Endothelial cell of umbilical vein (primary cell): ENCODE results near the gene RBM33. TPM values are rescaled to one million over a fixed set of nuclear protein-coding genes. Genes with fewer than 3 reads are reported as not detected.

Experiments
- BruUV-seq: library from RNA; stranded (reverse); fragments of 400-500 nt; replicated peaks from 2 replicates; lab custom pipeline; 2021; lab: Mats Ljungman, UMichigan
- CTCF ChIA-PET: fragments of 300-600, 350-600 bp; sonication (Branson Sonifier 250); formaldehyde crosslinking; loops from one replicate; lab custom pipeline; 2021; ENCODE audit warnings: antibody characterized with exemption, inconsistent platforms; lab: Charles Lee
- POLR2A ChIA-PET: fragments of 300-600, 350-600 bp; sonication (Branson Sonifier 250); formaldehyde crosslinking; loops from one replicate; lab custom pipeline; 2021; ENCODE audit warnings: antibody characterized with exemption, inconsistent platforms; lab: Charles Lee
- DNase-seq: peaks from one replicate; pipeline ENCODE4 v3.0.0-alpha.2; 2011; ENCODE audit warnings: low read depth, low spot score
- FAIRE-seq: peaks from 2 replicates; lab custom pipeline; 2011; peaks lifted over from hg19 to GRCh38; lab: Jason Lieb, UNC
- H2AFZ ChIP-seq: 2 replicates; pipeline ENCODE4 v1.6.0; 2012; ENCODE audit warnings: low read depth, low read length, control low read depth, inconsistent platforms
- H3K27ac ChIP-seq: 2 replicates; pipeline ENCODE4 v1.5.1; 2011; ENCODE audit warnings: low read depth, mild to moderate bottlenecking, control low read depth, low read length, moderate library complexity; ENCODE audit not compliant: insufficient read depth
- H3K27me3 ChIP-seq, 2 experiments: 2 replicates each; pipeline versions ENCODE4 v1.6.0 to v1.6.1; 2011; ENCODE audit warnings: low read length in 2 of 2, mixed read lengths in 1 of 2; ENCODE audit not compliant: control insufficient read depth in 2 of 2, insufficient read depth in 2 of 2
- H3K36me3 ChIP-seq, 2 experiments: 2 replicates in 1 of 2; 3 replicates in 1 of 2; pipeline ENCODE4 v1.5.1; 2011; ENCODE audit warnings: low read length in 2 of 2, mild to moderate bottlenecking in 1 of 2, moderate library complexity in 1 of 2; ENCODE audit not compliant: control insufficient read depth in 2 of 2, insufficient read depth in 2 of 2; ENCODE audit errors: extremely low read depth in 1 of 2
- H3K4me1 ChIP-seq: 3 replicates; pipeline ENCODE4 v1.5.1; 2011; ENCODE audit warnings: mild to moderate bottlenecking, low read length; ENCODE audit not compliant: control insufficient read depth, insufficient read depth; ENCODE audit errors: extremely low read depth
- H3K4me2 ChIP-seq: 2 replicates; pipeline ENCODE4 v1.6.1; 2011; ENCODE audit warnings: low read length, control low read depth, mixed read lengths; ENCODE audit not compliant: insufficient read depth
- H3K4me3 ChIP-seq, 3 experiments: fragments of 200-600 bp in 1 of 3; sonication (generic), shearing (Covaris generic) in 1 of 3; replicated peaks in 1 of 3; 2 replicates each; pipeline ENCODE4 v1.5.1; 2011 to 2016; ENCODE audit warnings: control low read depth in 3 of 3, low read length in 3 of 3, mild to moderate bottlenecking in 2 of 3, inconsistent platforms in 1 of 3, low read depth in 1 of 3, moderate library complexity in 1 of 3; ENCODE audit not compliant: insufficient read depth in 1 of 3
- H3K79me2 ChIP-seq: 2 replicates; pipeline ENCODE4 v1.6.0; 2012; ENCODE audit warnings: low read length, inconsistent platforms; ENCODE audit not compliant: control insufficient read depth, insufficient read depth
- H3K9ac ChIP-seq: replicated peaks from 2 replicates; pipeline ENCODE3; 2011; ENCODE audit warnings: low read length, control low read depth; ENCODE audit not compliant: insufficient read depth; ENCODE audit errors: extremely low read depth
- H3K9me1 ChIP-seq: replicated peaks from 3 replicates; pipeline ENCODE4 v1.6.0; 2011; ENCODE audit warnings: mild to moderate bottlenecking, low read length; ENCODE audit not compliant: control insufficient read depth, insufficient read depth; ENCODE audit errors: extremely low read depth
- H3K9me3 ChIP-seq: replicated peaks from 2 replicates; pipeline ENCODE4 v1.5.1; 2012; ENCODE audit warnings: low read length, inconsistent platforms; ENCODE audit not compliant: control insufficient read depth, insufficient read depth
- H4K20me1 ChIP-seq: replicated peaks from 2 replicates; pipeline ENCODE3; 2011; ENCODE audit warnings: mild to moderate bottlenecking, low read length; ENCODE audit not compliant: control insufficient read depth, insufficient read depth; ENCODE audit errors: extremely low read depth
- EZH2 ChIP-seq: IDR thresholded peaks from 2 replicates; pipeline ENCODE4 v1.6.1; 2012; ENCODE audit warnings: borderline replicate concordance, low read depth, mild to moderate bottlenecking, moderate library complexity, low read length, inconsistent platforms; ENCODE audit not compliant: severe bottlenecking
- FOS ChIP-seq: IDR thresholded peaks from 2 replicates; pipeline ENCODE4 v1.6.1; 2011; ENCODE audit warnings: mild to moderate bottlenecking, low read length, moderate library complexity, borderline replicate concordance; ENCODE audit not compliant: insufficient read depth
- GATA2 ChIP-seq: IDR thresholded peaks from 2 replicates; pipeline ENCODE4 v1.7.0; 2011; ENCODE audit warnings: low read depth, mild to moderate bottlenecking, moderate library complexity, mixed read lengths, low read length; ENCODE audit not compliant: insufficient read length, insufficient read depth
- JUN ChIP-seq: IDR thresholded peaks from 2 replicates; pipeline ENCODE4 v1.6.1; 2011; ENCODE audit warnings: borderline replicate concordance, low read depth; ENCODE audit not compliant: insufficient read length, insufficient read depth
- MYC ChIP-seq: IDR thresholded peaks from one replicate; pipeline ENCODE4 v1.6.1; 2011; ENCODE audit warnings: mild to moderate bottlenecking, low read depth, low read length
- POLR2A ChIP-seq: IDR thresholded peaks from 2 replicates; pipeline ENCODE4 v1.6.1; 2012; ENCODE audit warnings: low read depth, mild to moderate bottlenecking, control low read depth, low read length
- POLR2AphosphoS5 ChIP-seq: IDR thresholded peaks from 2 replicates; pipeline ENCODE4 v1.6.1; 2012; ENCODE audit warnings: low read depth, mild to moderate bottlenecking, control low read depth, low read length, moderate library complexity; ENCODE audit not compliant: insufficient read depth
- dilution Hi-C: fragments of 300-500 bp; cut with MboI; formaldehyde crosslinking; loops from one replicate; pipeline ENCODE4 v1.15.0; 2019; ENCODE audit warnings: low sequenced_read_pairs; ENCODE audit not compliant: extremely low pct_ligation_motif_present
- intact Hi-C: fragments of 100-400 bp; cut with micrococcal nuclease; formaldehyde crosslinking; loops from one replicate; pipeline ENCODE4 v1.10.0; 2022
- polyA plus RNA-seq, 4 experiments: library from polyadenylated mRNA; depleted of rRNA in 3 of 4; stranded (reverse) in 3 of 4; unstranded in 1 of 4; fragments of >200 nt; gene quantifications; 2 replicates each; pipeline versions ENCODE4 v1.2.1 to v1.2.3, GENCODE V29; 2011 to 2012; ENCODE audit warnings: missing spikeins in 1 of 4
- total RNA-seq: library from RNA; stranded (reverse); gene quantifications from 2 replicates; pipeline ENCODE4 v1.2.3, GENCODE V29; 2021
- TF ChIP-seq, protein P1 (sequence below): IDR thresholded peaks from 2 replicates; pipeline ENCODE4 v1.6.1; 2011; ENCODE audit not compliant: insufficient read depth, insufficient read length
- TF ChIP-seq, protein P2 (sequence below), 2 donors: IDR thresholded peaks; 1 replicate in 1 of 2; 2 replicates in 1 of 2; pipeline ENCODE4 v1.5.1; 2011; ENCODE audit warnings: low read length in 2 of 2, mild to moderate bottlenecking in 2 of 2, moderate library complexity in 2 of 2, control low read depth in 1 of 2, inconsistent platforms in 1 of 2, low read depth in 1 of 2; ENCODE audit not compliant: insufficient read depth in 1 of 2; ENCODE audit errors: extremely low read depth in 1 of 2

Gene RBM33
- total and polyA plus RNA-seq, 2 donors (not counting 3 experiments of a cell fraction or from before 2014, with no cell fraction given) = 16.2 to 68.2 TPM

DNA sequence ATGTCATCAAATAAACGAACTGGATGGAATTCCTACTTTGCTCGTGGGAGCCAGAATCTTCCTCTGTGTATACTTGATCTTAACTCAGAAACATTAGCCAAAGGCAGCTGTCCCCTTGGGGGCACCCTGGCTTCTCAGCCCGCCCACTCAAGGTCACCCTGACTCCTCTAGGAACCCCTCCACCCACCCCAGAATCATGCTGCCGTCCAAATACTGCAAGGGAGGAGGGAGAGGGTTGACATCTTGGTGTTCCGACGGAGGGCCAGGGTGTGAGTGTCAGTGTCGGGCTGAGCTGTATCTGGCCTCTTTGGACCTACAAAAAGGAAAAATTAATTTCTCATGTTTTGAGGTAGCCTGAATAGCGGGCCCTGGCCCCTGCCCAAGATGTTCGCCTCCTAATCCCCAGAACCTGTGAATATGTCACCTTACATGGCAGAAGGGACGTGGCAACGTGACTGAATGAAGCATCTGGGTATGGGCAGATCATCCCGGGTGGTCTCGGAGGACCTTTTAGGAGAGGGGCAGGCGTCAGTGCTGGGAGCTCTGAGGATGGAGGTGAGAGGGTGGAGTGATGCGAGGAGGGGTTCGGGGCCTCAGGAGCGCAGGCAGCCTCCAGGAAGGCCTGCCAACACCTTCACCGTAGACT lies 40.5 kb upstream of the RBM33 start:
- H3K79me2 ChIP-seq = no peaks in the 10 kb centered on the region
- POLR2A ChIA-PET = no interaction called here
- no peaks in the 10 kb centered on the region for H3K36me3 ChIP-seq
- no peaks in the 10 kb centered on the region for H3K4me1 ChIP-seq
- DNase-seq (no peak), FAIRE-seq (no peak)
- H3K9ac ChIP-seq = no peak overlapping the region
- no peak overlapping the region for H3K27ac ChIP-seq
- no TSS peak for BruUV-seq
- CTCF ChIA-PET = interaction anchor here (0.8 to 1.7 kb wide), 3 partner anchors 19 to 169 kb away, joined by 3 to 4 read pairs (median 4); no protein-coding TSS in a partner anchor
- TF ChIP-seq POLR2A = no peak
- TF ChIP-seq MYC = no peak
- TF ChIP-seq POLR2AphosphoS5 = no peak
- TF ChIP-seq FOS = no peak
- no peak for TF ChIP-seq JUN
- TF ChIP-seq, protein P1, sequence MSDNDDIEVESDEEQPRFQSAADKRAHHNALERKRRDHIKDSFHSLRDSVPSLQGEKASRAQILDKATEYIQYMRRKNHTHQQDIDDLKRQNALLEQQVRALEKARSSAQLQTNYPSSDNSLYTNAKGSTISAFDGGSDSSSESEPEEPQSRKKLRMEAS = no peak
- TF ChIP-seq EZH2 = no peak
- TF ChIP-seq, protein P2, sequence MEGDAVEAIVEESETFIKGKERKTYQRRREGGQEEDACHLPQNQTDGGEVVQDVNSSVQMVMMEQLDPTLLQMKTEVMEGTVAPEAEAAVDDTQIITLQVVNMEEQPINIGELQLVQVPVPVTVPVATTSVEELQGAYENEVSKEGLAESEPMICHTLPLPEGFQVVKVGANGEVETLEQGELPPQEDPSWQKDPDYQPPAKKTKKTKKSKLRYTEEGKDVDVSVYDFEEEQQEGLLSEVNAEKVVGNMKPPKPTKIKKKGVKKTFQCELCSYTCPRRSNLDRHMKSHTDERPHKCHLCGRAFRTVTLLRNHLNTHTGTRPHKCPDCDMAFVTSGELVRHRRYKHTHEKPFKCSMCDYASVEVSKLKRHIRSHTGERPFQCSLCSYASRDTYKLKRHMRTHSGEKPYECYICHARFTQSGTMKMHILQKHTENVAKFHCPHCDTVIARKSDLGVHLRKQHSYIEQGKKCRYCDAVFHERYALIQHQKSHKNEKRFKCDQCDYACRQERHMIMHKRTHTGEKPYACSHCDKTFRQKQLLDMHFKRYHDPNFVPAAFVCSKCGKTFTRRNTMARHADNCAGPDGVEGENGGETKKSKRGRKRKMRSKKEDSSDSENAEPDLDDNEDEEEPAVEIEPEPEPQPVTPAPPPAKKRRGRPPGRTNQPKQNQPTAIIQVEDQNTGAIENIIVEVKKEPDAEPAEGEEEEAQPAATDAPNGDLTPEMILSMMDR (IDR thresholded peaks at IDR 0.05; ENCODE audit: extremely low read depth in 1 of 2, insufficient read depth in 1 of 2, low read depth in 1 of 2, low read length in 2 of 2) = no peak
- no peak for TF ChIP-seq GATA2
- dilution Hi-C loops = no loop called here
- H3K9me3 ChIP-seq = no peaks in the 10 kb centered on the region
- no peak overlapping the region for H2AFZ ChIP-seq
- no peaks in the 10 kb centered on the region for H4K20me1 ChIP-seq
- no peak overlapping the region for H3K4me3 ChIP-seq
- peaks cover 0 to 8% of the 10 kb centered on the region in 2 experiments for H3K27me3 ChIP-seq
- H3K9me1 ChIP-seq = no peaks in the 10 kb centered on the region
- H3K4me2 ChIP-seq = no peak overlapping the region
- intact Hi-C loops = no loop called here
